Tibial nerve (tissue), 3 donors: ENCODE results near the gene GSTM3.
"Not testable (repeated sequence)": the region's sequence is repeated elsewhere in the genome, so short reads cannot be mapped to it uniquely, and the experiment has no call there.

ENCODE experiments used
- POLR2A ChIP-seq, 2 donors: fragments of 450-650 bp; IDR thresholded peaks; one replicate each; pipeline ENCODE4 v1.6.1; 2017; ENCODE audit warnings: antibody characterized with exemption in 2 of 2, mild to moderate bottlenecking in 2 of 2, moderate library complexity in 2 of 2
- TF ChIP-seq, protein P1 (sequence below), 5 experiments: fragments of 200-600 bp in 3 of 5; fragments of 450-650 bp in 2 of 5; sonication (generic) in 3 of 5; IDR thresholded peaks; one replicate each; pipeline ENCODE4 v1.5.1; 2016 to 2019; ENCODE audit warnings: antibody characterized with exemption in 5 of 5, mild to moderate bottlenecking in 3 of 5, moderate library complexity in 2 of 5

DNA sequence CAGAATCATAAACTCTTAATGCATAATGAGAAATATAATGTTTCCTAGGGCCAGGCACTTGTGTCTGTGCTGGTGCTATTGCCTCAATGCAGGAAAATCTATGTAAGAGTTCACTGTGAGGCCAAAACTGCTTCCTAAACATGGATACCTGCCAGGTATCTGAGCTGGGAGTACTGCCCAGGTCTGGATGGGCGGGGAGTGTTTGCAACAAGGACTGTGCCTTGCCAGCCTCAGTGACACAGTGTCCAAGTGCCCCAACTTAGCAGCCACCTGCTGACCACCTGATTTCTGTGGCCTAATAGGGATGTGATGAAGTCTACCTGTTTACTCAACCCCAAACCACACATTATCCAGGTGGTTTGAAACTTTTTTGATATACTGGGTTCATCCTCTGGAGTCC lies 55.4 kb downstream of the GSTM3 start:
- TF ChIP-seq, protein P1, sequence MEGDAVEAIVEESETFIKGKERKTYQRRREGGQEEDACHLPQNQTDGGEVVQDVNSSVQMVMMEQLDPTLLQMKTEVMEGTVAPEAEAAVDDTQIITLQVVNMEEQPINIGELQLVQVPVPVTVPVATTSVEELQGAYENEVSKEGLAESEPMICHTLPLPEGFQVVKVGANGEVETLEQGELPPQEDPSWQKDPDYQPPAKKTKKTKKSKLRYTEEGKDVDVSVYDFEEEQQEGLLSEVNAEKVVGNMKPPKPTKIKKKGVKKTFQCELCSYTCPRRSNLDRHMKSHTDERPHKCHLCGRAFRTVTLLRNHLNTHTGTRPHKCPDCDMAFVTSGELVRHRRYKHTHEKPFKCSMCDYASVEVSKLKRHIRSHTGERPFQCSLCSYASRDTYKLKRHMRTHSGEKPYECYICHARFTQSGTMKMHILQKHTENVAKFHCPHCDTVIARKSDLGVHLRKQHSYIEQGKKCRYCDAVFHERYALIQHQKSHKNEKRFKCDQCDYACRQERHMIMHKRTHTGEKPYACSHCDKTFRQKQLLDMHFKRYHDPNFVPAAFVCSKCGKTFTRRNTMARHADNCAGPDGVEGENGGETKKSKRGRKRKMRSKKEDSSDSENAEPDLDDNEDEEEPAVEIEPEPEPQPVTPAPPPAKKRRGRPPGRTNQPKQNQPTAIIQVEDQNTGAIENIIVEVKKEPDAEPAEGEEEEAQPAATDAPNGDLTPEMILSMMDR (IDR thresholded peaks at IDR 0.05) = not testable (repeated sequence)
- TF ChIP-seq POLR2A (IDR thresholded peaks at IDR 0.05) = not testable (repeated sequence)
